ENCODE data around the gene LPP.

GRCh38 chr3:188365184-188365583, 211.2 kb downstream of the LPP start:
- TF ChIP-seq EZH2 (IDR thresholded peaks at IDR 0.05; ENCODE audit: borderline replicate concordance, insufficient read depth, low read depth, low read length, poor library complexity, severe bottlenecking) (no peak), CTCF (IDR thresholded peaks at IDR 0.05) (no peak)
